NT2/D1 (cell line): Measurements from ENCODE around the gene NEUROD6.

Experiments used
- SUZ12 ChIP-seq: IDR thresholded peaks from 2 replicates; pipeline ENCODE4 v1.6.1; 2011; ENCODE audit not compliant: insufficient read length, insufficient read depth; ENCODE audit errors: extremely low read depth
- YY1 ChIP-seq: IDR thresholded peaks from 2 replicates; pipeline ENCODE4 v1.6.1; 2011; ENCODE audit not compliant: insufficient read length, insufficient read depth
- ZNF274 ChIP-seq: IDR thresholded peaks from 2 replicates; pipeline ENCODE4 v1.6.1; 2011; ENCODE audit warnings: mild to moderate bottlenecking, low read depth, low read length

GRCh38 chr7:31340051-31340450 is 475 bp downstream of the NEUROD6 start:
- TF ChIP-seq ZNF274 = no peak
- TF ChIP-seq YY1 = no peak
- TF ChIP-seq SUZ12 = no peak
